ENCODE results near the gene GCN1. TPM values are rescaled to one million over a fixed set of nuclear protein-coding genes. Genes with fewer than 3 reads are reported as not detected.

Gene GCN1
- total and polyA plus RNA-seq, 2 of the 8 experiments (the other 6 are each of a cell fraction or from before 2014, with no cell fraction given): 61.4 to 133 TPM

DNA sequence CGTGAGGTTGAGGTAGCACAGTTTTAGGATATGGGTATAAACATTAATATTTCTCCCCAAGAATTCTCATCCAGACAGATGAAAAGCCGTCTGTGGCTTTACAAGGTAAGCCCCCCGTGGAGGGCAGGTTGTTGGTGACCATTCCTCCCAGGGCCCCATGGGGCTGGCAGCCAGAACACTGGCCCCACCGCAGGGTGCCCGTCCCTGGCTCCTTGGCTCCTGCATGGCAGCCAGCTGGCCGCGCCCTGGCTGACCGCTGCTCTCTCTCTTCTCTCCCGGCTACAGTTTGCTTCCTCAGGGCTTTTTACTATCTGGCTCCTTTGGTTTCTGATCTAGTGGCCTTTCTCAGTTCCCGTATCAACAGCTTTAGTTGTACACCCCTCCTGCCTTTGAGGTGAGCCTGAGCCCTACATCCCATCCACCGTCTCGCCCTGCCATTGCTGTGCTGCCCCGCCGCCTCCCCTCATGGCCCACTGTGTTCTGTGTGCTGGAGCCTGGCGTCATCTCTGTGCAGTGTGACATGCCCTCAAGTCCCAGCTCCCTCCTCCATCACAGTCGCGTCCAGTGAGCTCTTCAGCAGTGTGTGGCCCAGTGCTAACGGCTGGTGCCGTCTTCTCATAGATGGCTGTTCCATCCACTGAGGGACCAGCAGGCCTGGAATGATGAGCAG is 103.8 kb downstream of the GCN1 start (continued):
- TF ChIP-seq, protein P1, sequence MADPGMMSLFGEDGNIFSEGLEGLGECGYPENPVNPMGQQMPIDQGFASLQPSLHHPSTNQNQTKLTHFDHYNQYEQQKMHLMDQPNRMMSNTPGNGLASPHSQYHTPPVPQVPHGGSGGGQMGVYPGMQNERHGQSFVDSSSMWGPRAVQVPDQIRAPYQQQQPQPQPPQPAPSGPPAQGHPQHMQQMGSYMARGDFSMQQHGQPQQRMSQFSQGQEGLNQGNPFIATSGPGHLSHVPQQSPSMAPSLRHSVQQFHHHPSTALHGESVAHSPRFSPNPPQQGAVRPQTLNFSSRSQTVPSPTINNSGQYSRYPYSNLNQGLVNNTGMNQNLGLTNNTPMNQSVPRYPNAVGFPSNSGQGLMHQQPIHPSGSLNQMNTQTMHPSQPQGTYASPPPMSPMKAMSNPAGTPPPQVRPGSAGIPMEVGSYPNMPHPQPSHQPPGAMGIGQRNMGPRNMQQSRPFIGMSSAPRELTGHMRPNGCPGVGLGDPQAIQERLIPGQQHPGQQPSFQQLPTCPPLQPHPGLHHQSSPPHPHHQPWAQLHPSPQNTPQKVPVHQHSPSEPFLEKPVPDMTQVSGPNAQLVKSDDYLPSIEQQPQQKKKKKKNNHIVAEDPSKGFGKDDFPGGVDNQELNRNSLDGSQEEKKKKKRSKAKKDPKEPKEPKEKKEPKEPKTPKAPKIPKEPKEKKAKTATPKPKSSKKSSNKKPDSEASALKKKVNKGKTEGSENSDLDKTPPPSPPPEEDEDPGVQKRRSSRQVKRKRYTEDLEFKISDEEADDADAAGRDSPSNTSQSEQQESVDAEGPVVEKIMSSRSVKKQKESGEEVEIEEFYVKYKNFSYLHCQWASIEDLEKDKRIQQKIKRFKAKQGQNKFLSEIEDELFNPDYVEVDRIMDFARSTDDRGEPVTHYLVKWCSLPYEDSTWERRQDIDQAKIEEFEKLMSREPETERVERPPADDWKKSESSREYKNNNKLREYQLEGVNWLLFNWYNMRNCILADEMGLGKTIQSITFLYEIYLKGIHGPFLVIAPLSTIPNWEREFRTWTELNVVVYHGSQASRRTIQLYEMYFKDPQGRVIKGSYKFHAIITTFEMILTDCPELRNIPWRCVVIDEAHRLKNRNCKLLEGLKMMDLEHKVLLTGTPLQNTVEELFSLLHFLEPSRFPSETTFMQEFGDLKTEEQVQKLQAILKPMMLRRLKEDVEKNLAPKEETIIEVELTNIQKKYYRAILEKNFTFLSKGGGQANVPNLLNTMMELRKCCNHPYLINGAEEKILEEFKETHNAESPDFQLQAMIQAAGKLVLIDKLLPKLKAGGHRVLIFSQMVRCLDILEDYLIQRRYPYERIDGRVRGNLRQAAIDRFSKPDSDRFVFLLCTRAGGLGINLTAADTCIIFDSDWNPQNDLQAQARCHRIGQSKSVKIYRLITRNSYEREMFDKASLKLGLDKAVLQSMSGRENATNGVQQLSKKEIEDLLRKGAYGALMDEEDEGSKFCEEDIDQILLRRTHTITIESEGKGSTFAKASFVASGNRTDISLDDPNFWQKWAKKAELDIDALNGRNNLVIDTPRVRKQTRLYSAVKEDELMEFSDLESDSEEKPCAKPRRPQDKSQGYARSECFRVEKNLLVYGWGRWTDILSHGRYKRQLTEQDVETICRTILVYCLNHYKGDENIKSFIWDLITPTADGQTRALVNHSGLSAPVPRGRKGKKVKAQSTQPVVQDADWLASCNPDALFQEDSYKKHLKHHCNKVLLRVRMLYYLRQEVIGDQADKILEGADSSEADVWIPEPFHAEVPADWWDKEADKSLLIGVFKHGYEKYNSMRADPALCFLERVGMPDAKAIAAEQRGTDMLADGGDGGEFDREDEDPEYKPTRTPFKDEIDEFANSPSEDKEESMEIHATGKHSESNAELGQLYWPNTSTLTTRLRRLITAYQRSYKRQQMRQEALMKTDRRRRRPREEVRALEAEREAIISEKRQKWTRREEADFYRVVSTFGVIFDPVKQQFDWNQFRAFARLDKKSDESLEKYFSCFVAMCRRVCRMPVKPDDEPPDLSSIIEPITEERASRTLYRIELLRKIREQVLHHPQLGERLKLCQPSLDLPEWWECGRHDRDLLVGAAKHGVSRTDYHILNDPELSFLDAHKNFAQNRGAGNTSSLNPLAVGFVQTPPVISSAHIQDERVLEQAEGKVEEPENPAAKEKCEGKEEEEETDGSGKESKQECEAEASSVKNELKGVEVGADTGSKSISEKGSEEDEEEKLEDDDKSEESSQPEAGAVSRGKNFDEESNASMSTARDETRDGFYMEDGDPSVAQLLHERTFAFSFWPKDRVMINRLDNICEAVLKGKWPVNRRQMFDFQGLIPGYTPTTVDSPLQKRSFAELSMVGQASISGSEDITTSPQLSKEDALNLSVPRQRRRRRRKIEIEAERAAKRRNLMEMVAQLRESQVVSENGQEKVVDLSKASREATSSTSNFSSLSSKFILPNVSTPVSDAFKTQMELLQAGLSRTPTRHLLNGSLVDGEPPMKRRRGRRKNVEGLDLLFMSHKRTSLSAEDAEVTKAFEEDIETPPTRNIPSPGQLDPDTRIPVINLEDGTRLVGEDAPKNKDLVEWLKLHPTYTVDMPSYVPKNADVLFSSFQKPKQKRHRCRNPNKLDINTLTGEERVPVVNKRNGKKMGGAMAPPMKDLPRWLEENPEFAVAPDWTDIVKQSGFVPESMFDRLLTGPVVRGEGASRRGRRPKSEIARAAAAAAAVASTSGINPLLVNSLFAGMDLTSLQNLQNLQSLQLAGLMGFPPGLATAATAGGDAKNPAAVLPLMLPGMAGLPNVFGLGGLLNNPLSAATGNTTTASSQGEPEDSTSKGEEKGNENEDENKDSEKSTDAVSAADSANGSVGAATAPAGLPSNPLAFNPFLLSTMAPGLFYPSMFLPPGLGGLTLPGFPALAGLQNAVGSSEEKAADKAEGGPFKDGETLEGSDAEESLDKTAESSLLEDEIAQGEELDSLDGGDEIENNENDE (IDR thresholded peaks at IDR 0.05; ENCODE audit: insufficient replicate concordance, low read length): no peak
- TF ChIP-seq GTF2F1 (IDR thresholded peaks at IDR 0.05; ENCODE audit: borderline replicate concordance, low read depth, low read length) (no peak), TBP (IDR thresholded peaks at IDR 0.05; ENCODE audit: low read depth, low read length) (no peak), BACH1 (IDR thresholded peaks at IDR 0.05; ENCODE audit: low read length) (no peak), CTBP2 (IDR thresholded peaks at IDR 0.05; ENCODE audit: borderline replicate concordance, insufficient read depth, insufficient read length, low read length) (no peak), SAP30 (IDR thresholded peaks at IDR 0.05; ENCODE audit: insufficient read depth, insufficient replicate concordance, low read length) (no peak), CEBPB (IDR thresholded peaks at IDR 0.05; ENCODE audit: low read depth, low read length) (no peak), SIRT6 (IDR thresholded peaks at IDR 0.05; ENCODE audit: low read length) (no peak), SP4 (IDR thresholded peaks at IDR 0.05; ENCODE audit: low read length) (no peak)
- TF ChIP-seq, protein P2, sequence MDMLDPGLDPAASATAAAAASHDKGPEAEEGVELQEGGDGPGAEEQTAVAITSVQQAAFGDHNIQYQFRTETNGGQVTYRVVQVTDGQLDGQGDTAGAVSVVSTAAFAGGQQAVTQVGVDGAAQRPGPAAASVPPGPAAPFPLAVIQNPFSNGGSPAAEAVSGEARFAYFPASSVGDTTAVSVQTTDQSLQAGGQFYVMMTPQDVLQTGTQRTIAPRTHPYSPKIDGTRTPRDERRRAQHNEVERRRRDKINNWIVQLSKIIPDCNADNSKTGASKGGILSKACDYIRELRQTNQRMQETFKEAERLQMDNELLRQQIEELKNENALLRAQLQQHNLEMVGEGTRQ (IDR thresholded peaks at IDR 0.05; ENCODE audit: low read length): no peak

Measured in H1 (cell line).